ENCODE results near the gene STAB1.

The STAB1 gene

GRCh38 chr3:52473026-52473425 lies 22.1 kb upstream of the STAB1 start:
- TF ChIP-seq CTCF (IDR thresholded peaks at IDR 0.05; ENCODE audit: low read depth, low read length, missing control alignments): no peak
- H3K4me3 ChIP-seq (ENCODE audit: low read depth, low read length): no peak overlapping the region
- no peak for DNase-seq (ENCODE audit: low read depth)
- in situ Hi-C loops (cut with HindIII; ENCODE audit: low sequenced_read_pairs): loop anchor here (5.0 kb wide), 1 partner anchor 99 kb away; no protein-coding TSS in a partner anchor

GRCh38 chr3:52477076-52477795 lies 17.9 kb upstream of the STAB1 start:
- no peak overlapping the region for H3K4me3 ChIP-seq (ENCODE audit: low read depth, low read length)
- TF ChIP-seq CTCF (IDR thresholded peaks at IDR 0.05; ENCODE audit: low read depth, low read length, missing control alignments): no peak
- in situ Hi-C loops (cut with HindIII; ENCODE audit: low sequenced_read_pairs): no loop called here
- no peak for DNase-seq (ENCODE audit: low read depth)

GRCh38 chr3:52477796-52478095 lies 17.4 kb upstream of the STAB1 start:
- H3K4me3 ChIP-seq (ENCODE audit: low read depth, low read length): no peak overlapping the region
- DNase-seq (ENCODE audit: low read depth): no peak
- in situ Hi-C loops (cut with HindIII; ENCODE audit: low sequenced_read_pairs): no loop called here
- TF ChIP-seq CTCF (IDR thresholded peaks at IDR 0.05; ENCODE audit: low read depth, low read length, missing control alignments): no peak

GRCh38 chr3:52479037-52479876 lies 15.9 kb upstream of the STAB1 start:
- no peak for DNase-seq (ENCODE audit: low read depth)
- in situ Hi-C loops (cut with HindIII; ENCODE audit: low sequenced_read_pairs): no loop called here
- H3K4me3 ChIP-seq (ENCODE audit: low read depth, low read length): no peak overlapping the region
- TF ChIP-seq CTCF (IDR thresholded peaks at IDR 0.05; ENCODE audit: low read depth, low read length, missing control alignments): no peak

- in situ Hi-C loops (cut with HindIII; ENCODE audit: low sequenced_read_pairs): no loop called here
- no peak overlapping the region for H3K4me3 ChIP-seq (ENCODE audit: low read depth, low read length)
- DNase-seq (ENCODE audit: low read depth): no peak
- TF ChIP-seq CTCF (IDR thresholded peaks at IDR 0.05; ENCODE audit: low read depth, low read length, missing control alignments): no peak
These were observed 15.1 kb upstream of the STAB1 start for GRCh38 chr3:52479877-52480575.
